Vagina (tissue), 2 donors: ENCODE results near the gene PDE4D.

Experiments
- POLR2A ChIP-seq, 2 donors: fragments of 450-650 bp; IDR thresholded peaks; one replicate each; pipeline ENCODE4 v1.6.1; 2017; ENCODE audit warnings: antibody characterized with exemption in 2 of 2, mild to moderate bottlenecking in 2 of 2, moderate library complexity in 2 of 2
- TF ChIP-seq, protein P1 (sequence below), 3 experiments: fragments of 450-650 bp in 2 of 3; fragments of 200-600 bp in 1 of 3; sonication (generic) in 1 of 3; IDR thresholded peaks; one replicate each; pipeline ENCODE4 v1.5.1; 2017 to 2019; ENCODE audit warnings: antibody characterized with exemption in 3 of 3, mild to moderate bottlenecking in 2 of 3, moderate library complexity in 2 of 3

DNA sequence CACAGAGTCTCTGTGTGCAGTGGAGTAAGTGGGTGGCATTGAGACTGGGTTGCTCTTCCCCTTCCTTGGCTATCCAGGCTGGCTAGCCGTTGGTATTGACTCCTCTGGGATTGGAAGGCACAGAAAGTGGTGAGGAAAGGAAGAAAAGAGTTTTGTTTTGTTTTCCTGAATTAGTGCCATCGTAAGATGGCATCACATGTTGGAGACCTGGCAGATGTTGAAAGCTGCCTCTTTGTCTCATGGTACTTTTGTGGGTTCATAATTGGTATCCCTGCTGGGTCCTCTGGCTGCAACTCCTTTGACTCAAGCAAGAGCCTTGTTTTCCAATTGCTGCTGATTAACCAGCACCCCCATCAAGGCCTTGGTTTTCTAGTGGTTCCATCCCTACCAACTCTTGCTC, 293.8 kb downstream of the PDE4D start:
- TF ChIP-seq, protein P1, sequence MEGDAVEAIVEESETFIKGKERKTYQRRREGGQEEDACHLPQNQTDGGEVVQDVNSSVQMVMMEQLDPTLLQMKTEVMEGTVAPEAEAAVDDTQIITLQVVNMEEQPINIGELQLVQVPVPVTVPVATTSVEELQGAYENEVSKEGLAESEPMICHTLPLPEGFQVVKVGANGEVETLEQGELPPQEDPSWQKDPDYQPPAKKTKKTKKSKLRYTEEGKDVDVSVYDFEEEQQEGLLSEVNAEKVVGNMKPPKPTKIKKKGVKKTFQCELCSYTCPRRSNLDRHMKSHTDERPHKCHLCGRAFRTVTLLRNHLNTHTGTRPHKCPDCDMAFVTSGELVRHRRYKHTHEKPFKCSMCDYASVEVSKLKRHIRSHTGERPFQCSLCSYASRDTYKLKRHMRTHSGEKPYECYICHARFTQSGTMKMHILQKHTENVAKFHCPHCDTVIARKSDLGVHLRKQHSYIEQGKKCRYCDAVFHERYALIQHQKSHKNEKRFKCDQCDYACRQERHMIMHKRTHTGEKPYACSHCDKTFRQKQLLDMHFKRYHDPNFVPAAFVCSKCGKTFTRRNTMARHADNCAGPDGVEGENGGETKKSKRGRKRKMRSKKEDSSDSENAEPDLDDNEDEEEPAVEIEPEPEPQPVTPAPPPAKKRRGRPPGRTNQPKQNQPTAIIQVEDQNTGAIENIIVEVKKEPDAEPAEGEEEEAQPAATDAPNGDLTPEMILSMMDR (IDR thresholded peaks at IDR 0.05) = no peak
- TF ChIP-seq POLR2A (IDR thresholded peaks at IDR 0.05) = no peak
